Gastroesophageal sphincter (tissue), 3 donors: ENCODE results near the gene ABHD16A.

Experiments used
- POLR2AphosphoS5 ChIP-seq: sonication (generic); formaldehyde crosslinking; IDR thresholded peaks from one replicate; pipeline ENCODE4 v1.6.1; 2017; ENCODE audit warnings: antibody characterized with exemption
- TF ChIP-seq, protein P1 (sequence below), 4 experiments: fragments of 200-600 bp in 2 of 4; fragments of 450-650 bp in 2 of 4; sonication (generic) in 1 of 4; IDR thresholded peaks; one replicate each; pipeline ENCODE4 v1.5.1; 2017 to 2019; ENCODE audit warnings: antibody characterized with exemption in 4 of 4, mild to moderate bottlenecking in 2 of 4, moderate library complexity in 2 of 4

DNA sequence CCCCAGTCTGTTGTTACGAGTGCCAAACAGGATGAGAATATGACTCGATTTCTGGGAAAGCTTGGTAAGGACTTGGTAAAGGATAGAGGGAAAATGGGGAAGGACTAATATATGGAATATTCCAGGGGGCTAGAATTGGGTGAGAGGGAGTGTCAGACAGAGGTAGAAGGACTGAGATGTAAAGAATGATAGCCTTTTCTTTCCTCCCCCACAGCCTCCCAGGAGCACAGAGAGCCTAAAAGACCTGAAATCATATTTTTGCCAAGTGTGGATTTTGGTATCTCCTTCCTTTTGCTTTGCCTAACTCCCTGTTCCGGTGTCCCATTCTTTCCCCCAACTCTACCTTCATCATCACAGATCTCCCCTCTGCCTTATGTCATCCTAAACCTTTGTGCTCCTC is 39.8 kb upstream of the ABHD16A start:
- TF ChIP-seq POLR2AphosphoS5 = no peak
- TF ChIP-seq, protein P1, sequence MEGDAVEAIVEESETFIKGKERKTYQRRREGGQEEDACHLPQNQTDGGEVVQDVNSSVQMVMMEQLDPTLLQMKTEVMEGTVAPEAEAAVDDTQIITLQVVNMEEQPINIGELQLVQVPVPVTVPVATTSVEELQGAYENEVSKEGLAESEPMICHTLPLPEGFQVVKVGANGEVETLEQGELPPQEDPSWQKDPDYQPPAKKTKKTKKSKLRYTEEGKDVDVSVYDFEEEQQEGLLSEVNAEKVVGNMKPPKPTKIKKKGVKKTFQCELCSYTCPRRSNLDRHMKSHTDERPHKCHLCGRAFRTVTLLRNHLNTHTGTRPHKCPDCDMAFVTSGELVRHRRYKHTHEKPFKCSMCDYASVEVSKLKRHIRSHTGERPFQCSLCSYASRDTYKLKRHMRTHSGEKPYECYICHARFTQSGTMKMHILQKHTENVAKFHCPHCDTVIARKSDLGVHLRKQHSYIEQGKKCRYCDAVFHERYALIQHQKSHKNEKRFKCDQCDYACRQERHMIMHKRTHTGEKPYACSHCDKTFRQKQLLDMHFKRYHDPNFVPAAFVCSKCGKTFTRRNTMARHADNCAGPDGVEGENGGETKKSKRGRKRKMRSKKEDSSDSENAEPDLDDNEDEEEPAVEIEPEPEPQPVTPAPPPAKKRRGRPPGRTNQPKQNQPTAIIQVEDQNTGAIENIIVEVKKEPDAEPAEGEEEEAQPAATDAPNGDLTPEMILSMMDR (IDR thresholded peaks at IDR 0.05) = no peak
